ENCODE results near the gene NTM.

Gene NTM

GRCh38 chr11:131973061-131973460 lies 602.6 kb downstream of the NTM start:
- Histone ChIP-seq H3K27ac (no peak overlapping the region), H3K9ac (ENCODE audit: insufficient read length) (no peak overlapping the region), H3K36me3 (ENCODE audit: insufficient read depth, low read length) (no peaks in the 10 kb centered on the region), H3K9me3 (ENCODE audit: low read depth, low read length) (no peaks in the 10 kb centered on the region), H3K4me3 (no peak overlapping the region)
- no peak for TF ChIP-seq EZH2 (IDR thresholded peaks at IDR 0.05)
- no peak for TF ChIP-seq POLR2AphosphoS5 (IDR thresholded peaks at IDR 0.05; ENCODE audit: borderline replicate concordance, low read depth, low read length)
- no peak for TF ChIP-seq FOXP2 (optimal IDR thresholded peaks at IDR 0.05; ENCODE audit: control extremely low read depth, extremely low read length, insufficient read depth)
- no peak for DNase-seq (ENCODE audit: low read depth, low spot score)

DNA sequence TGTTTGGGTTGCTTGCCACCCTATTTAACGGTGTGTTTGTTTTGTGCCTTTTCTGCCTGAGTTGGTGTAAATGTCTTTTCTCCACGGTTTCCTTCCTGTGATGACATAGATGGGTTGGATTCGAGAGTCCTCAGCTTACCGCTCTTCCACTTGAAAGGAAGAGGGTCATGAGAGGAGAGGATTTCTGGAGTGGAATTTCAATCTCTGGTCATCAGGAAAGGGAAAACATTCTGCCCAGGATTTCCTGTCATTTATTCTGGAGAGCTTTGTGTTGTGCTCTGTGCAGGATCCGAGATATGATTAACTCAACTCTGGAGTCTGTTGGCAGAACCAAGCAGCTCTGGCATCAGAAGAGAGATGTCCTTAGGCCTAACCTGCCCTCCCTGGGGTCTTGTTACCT lies 605.2 kb downstream of the NTM start:
- TF ChIP-seq FOXP2 (optimal IDR thresholded peaks at IDR 0.05; ENCODE audit: control extremely low read depth, extremely low read length, insufficient read depth) (no peak), POLR2AphosphoS5 (IDR thresholded peaks at IDR 0.05; ENCODE audit: borderline replicate concordance, low read depth, low read length) (no peak), EZH2 (IDR thresholded peaks at IDR 0.05) (no peak)
- Histone ChIP-seq H3K9me3 (ENCODE audit: low read depth, low read length) (no peaks in the 10 kb centered on the region), H3K9ac (ENCODE audit: insufficient read length) (no peak overlapping the region), H3K36me3 (ENCODE audit: insufficient read depth, low read length) (no peaks in the 10 kb centered on the region), H3K4me3 (no peak overlapping the region), H3K27ac (no peak overlapping the region)
- DNase-seq (ENCODE audit: low read depth, low spot score) = peak; percentile 20

DNA sequence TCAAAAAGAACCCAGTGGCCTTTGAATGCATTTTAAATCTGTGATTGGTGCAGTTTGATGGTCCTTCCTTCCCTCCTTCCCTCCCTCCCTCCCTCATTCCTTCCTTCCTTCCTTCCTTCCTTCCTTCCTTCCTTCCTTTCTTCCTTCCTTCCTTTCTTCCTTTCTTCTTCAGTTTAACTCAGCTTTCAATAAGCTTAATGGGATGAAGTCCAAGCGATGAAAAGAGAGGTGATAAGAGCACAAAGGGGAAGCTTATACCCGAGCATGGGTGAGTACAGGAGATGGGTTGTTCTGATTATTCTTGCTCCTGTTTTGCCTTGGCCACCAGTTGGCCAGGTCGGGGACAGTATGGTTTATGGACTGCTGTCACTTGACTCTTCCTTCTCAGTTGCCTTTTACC lies 605.6 kb downstream of the NTM start:
- Histone ChIP-seq H3K4me3 (no peak overlapping the region), H3K36me3 (ENCODE audit: insufficient read depth, low read length) (no peaks in the 10 kb centered on the region), H3K9me3 (ENCODE audit: low read depth, low read length) (no peaks in the 10 kb centered on the region), H3K27ac (no peak overlapping the region), H3K9ac (ENCODE audit: insufficient read length) (no peak overlapping the region)
- DNase-seq (ENCODE audit: low read depth, low spot score) = no peak
- TF ChIP-seq FOXP2 (optimal IDR thresholded peaks at IDR 0.05; ENCODE audit: control extremely low read depth, extremely low read length, insufficient read depth) (no peak), POLR2AphosphoS5 (IDR thresholded peaks at IDR 0.05; ENCODE audit: borderline replicate concordance, low read depth, low read length) (no peak), EZH2 (IDR thresholded peaks at IDR 0.05) (no peak)

DNA sequence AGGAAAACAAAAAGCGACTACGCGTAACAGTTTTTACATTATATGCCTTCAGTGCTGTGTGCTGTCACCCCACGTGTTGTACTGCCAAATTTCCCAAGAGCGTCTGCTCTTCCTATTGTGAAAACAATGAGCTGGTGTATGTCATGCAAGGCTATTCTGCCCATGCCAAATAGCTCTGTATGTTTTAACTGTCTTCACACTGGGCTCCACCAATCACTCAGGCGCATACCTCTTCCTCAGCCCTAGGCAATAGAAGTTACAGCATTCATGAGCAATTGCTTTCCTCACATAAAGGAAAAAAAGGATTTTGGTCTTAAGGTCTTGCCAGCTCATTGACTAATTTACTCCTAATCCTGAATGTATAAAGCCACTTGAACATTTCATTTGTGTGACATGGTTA lies 606.8 kb downstream of the NTM start:
- no peak for DNase-seq (ENCODE audit: low read depth, low spot score)
- Histone ChIP-seq H3K4me3 (no peak overlapping the region; the same call in 1 of the 2 replicates), H3K36me3 (ENCODE audit: insufficient read depth, low read length) (no peaks in the 10 kb centered on the region), H3K27ac (no peak overlapping the region), H3K9ac (ENCODE audit: insufficient read length) (no peak overlapping the region), H3K9me3 (ENCODE audit: low read depth, low read length) (no peaks in the 10 kb centered on the region)
- no peak for TF ChIP-seq POLR2AphosphoS5 (IDR thresholded peaks at IDR 0.05; ENCODE audit: borderline replicate concordance, low read depth, low read length)
- TF ChIP-seq EZH2 (IDR thresholded peaks at IDR 0.05) = no peak
- no peak for TF ChIP-seq FOXP2 (optimal IDR thresholded peaks at IDR 0.05; ENCODE audit: control extremely low read depth, extremely low read length, insufficient read depth)

GRCh38 chr11:131977854-131978253 lies 607.4 kb downstream of the NTM start:
- Histone ChIP-seq H3K4me3 (no peak overlapping the region), H3K9me3 (ENCODE audit: low read depth, low read length) (no peaks in the 10 kb centered on the region), H3K27ac (no peak overlapping the region), H3K36me3 (ENCODE audit: insufficient read depth, low read length) (no peaks in the 10 kb centered on the region), H3K9ac (ENCODE audit: insufficient read length) (no peak overlapping the region)
- DNase-seq (ENCODE audit: low read depth, low spot score) = no peak
- TF ChIP-seq POLR2AphosphoS5 (IDR thresholded peaks at IDR 0.05; ENCODE audit: borderline replicate concordance, low read depth, low read length) = no peak
- TF ChIP-seq FOXP2 (optimal IDR thresholded peaks at IDR 0.05; ENCODE audit: control extremely low read depth, extremely low read length, insufficient read depth) = no peak
- no peak for TF ChIP-seq EZH2 (IDR thresholded peaks at IDR 0.05)

GRCh38 chr11:131978351-131978750 lies 607.9 kb downstream of the NTM start:
- no peak overlapping the region for H3K27ac ChIP-seq
- TF ChIP-seq POLR2AphosphoS5 (IDR thresholded peaks at IDR 0.05; ENCODE audit: borderline replicate concordance, low read depth, low read length) = no peak
- TF ChIP-seq EZH2 (IDR thresholded peaks at IDR 0.05) = no peak
- no peak for TF ChIP-seq FOXP2 (optimal IDR thresholded peaks at IDR 0.05; ENCODE audit: control extremely low read depth, extremely low read length, insufficient read depth)
- H3K4me3 ChIP-seq = no peak overlapping the region
- H3K36me3 ChIP-seq (ENCODE audit: insufficient read depth, low read length) = no peaks in the 10 kb centered on the region
- no peaks in the 10 kb centered on the region for H3K9me3 ChIP-seq (ENCODE audit: low read depth, low read length)
- H3K9ac ChIP-seq (ENCODE audit: insufficient read length) = no peak overlapping the region
- DNase-seq (ENCODE audit: low read depth, low spot score) = no peak

GRCh38 chr11:131979364-131979763 lies 608.9 kb downstream of the NTM start:
- Histone ChIP-seq H3K4me3 (no peak overlapping the region), H3K9me3 (ENCODE audit: low read depth, low read length) (no peaks in the 10 kb centered on the region), H3K9ac (ENCODE audit: insufficient read length) (no peak overlapping the region), H3K27ac (no peak overlapping the region), H3K36me3 (ENCODE audit: insufficient read depth, low read length) (no peaks in the 10 kb centered on the region)
- TF ChIP-seq POLR2AphosphoS5 (IDR thresholded peaks at IDR 0.05; ENCODE audit: borderline replicate concordance, low read depth, low read length) (no peak), EZH2 (IDR thresholded peaks at IDR 0.05) (no peak), FOXP2 (optimal IDR thresholded peaks at IDR 0.05; ENCODE audit: control extremely low read depth, extremely low read length, insufficient read depth) (no peak)
- DNase-seq (ENCODE audit: low read depth, low spot score) = no peak

DNA sequence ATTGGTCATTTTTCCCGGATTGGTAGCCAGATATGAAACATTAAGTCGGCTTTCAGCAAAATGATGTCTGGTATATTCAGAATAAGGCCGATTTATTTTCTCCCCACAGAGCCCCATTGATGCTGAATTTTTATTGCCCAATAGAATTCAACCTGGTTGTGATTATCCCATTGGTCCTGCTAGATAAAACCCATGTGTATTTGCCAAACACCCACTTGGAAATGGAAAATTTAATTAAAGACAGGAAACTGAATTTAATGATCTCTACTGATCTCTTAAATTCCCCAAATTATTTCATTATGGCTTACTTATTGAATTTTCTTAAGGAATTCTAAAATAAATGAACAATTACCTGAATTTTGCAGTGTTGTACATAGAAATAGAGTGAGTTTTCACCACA lies 609.8 kb downstream of the NTM start:
- no peak overlapping the region for H3K9ac ChIP-seq (ENCODE audit: insufficient read length)
- no peak overlapping the region for H3K4me3 ChIP-seq
- no peak overlapping the region for H3K27ac ChIP-seq
- DNase-seq (ENCODE audit: low read depth, low spot score) = no peak
- TF ChIP-seq EZH2 (IDR thresholded peaks at IDR 0.05) = no peak
- TF ChIP-seq POLR2AphosphoS5 (IDR thresholded peaks at IDR 0.05; ENCODE audit: borderline replicate concordance, low read depth, low read length) = no peak
- no peak for TF ChIP-seq FOXP2 (optimal IDR thresholded peaks at IDR 0.05; ENCODE audit: control extremely low read depth, extremely low read length, insufficient read depth)
- H3K36me3 ChIP-seq (ENCODE audit: insufficient read depth, low read length) = no peaks in the 10 kb centered on the region
- H3K9me3 ChIP-seq (ENCODE audit: low read depth, low read length) = no peaks in the 10 kb centered on the region
